A549 (cell line): Measurements from ENCODE around the gene APAF1.

Experiments
- CBX2 ChIP-seq: fragments of 200-600 bp; sonication (generic); IDR thresholded peaks from 2 replicates; pipeline ENCODE4 v1.6.1; 2016; ENCODE audit warnings: low read depth, mild to moderate bottlenecking, borderline replicate concordance
- PBX3 ChIP-seq: IDR thresholded peaks from 2 replicates; pipeline ENCODE4 v1.6.1; 2012
- PHF8 ChIP-seq: fragments of 200-600 bp; sonication (generic); IDR thresholded peaks from 2 replicates; pipeline ENCODE4 v1.6.1; 2016; ENCODE audit warnings: low read depth, mild to moderate bottlenecking, antibody characterized with exemption, moderate library complexity, borderline replicate concordance
- POLR2A ChIP-seq: IDR thresholded peaks from 2 replicates; pipeline ENCODE4 v1.6.1; 2012; ENCODE audit warnings: mild to moderate bottlenecking, low read length
- RAD21 ChIP-seq, 2 experiments: fragments of >200 bp in 1 of 2; sonication (Bioruptor Twin) in 1 of 2; formaldehyde crosslinking in 1 of 2; IDR thresholded peaks in 1 of 2; conservative IDR thresholded peaks in 1 of 2; 2 replicates in 1 of 2; 3 replicates in 1 of 2; pipeline ENCODE4 v1.6.1; 2012 to 2018; ENCODE audit warnings: inconsistent platforms in 1 of 2
- RCOR1 ChIP-seq: fragments of 150-350 bp; IDR thresholded peaks from 2 replicates; pipeline ENCODE4 v1.6.1; 2014; ENCODE audit warnings: antibody characterized with exemption, low read length, low read depth

GRCh38 chr12:98763656-98764055 lies 118.6 kb downstream of the APAF1 start:
- TF ChIP-seq RAD21 (conservative IDR thresholded peaks at IDR 0.05 in 1 of 2, IDR thresholded peaks at IDR 0.05 in 1 of 2), result no peak
- no peak for TF ChIP-seq CBX2
- no peak for TF ChIP-seq RCOR1
- no peak for TF ChIP-seq POLR2A
- TF ChIP-seq PBX3, result no peak
- no peak for TF ChIP-seq PHF8
